HEK293 (cell line): Measurements from ENCODE around the gene DIDO1.

ENCODE experiments used
- CTCF ChIA-PET: fragments of 350-600 bp; formaldehyde crosslinking; extraction: SDS; loops from one replicate; lab custom pipeline; 2021; ENCODE audit warnings: antibody characterized with exemption; lab: Yijun Ruan, JAX
- POLR2A ChIA-PET: fragments of 300-600 bp; formaldehyde crosslinking; extraction: SDS; loops from one replicate; lab custom pipeline; 2020; ENCODE audit warnings: antibody characterized with exemption, inconsistent platforms; lab: Yijun Ruan, JAX
- H3K27ac ChIP-seq: fragments of 200-500 bp; sonication (Bioruptor generic); 2 replicates; pipeline ENCODE4 v1.5.1; 2014; ENCODE audit warnings: low read depth, low read length, control low read depth, inconsistent platforms; ENCODE audit errors: extremely low read depth
- H3K36me3 ChIP-seq, 2 experiments: fragments of 200-500 bp in 1 of 2; sonication (Bioruptor generic) in 1 of 2; 1 replicate in 1 of 2; 2 replicates in 1 of 2; pipeline ENCODE4 v1.5.1; 2014 to 2017; ENCODE audit warnings: inconsistent platforms in 2 of 2, low read length in 2 of 2; ENCODE audit not compliant: control insufficient read depth in 2 of 2, insufficient read depth in 1 of 2
- H3K4me1 ChIP-seq: fragments of 200-500 bp; sonication (Bioruptor generic); 2 replicates; pipeline ENCODE4 v1.5.1; 2014; ENCODE audit warnings: mild to moderate bottlenecking, low read length, inconsistent platforms; ENCODE audit not compliant: control insufficient read depth, insufficient read depth
- H3K4me3 ChIP-seq: 2 replicates; pipeline ENCODE4 v1.5.1; 2011; ENCODE audit warnings: low read depth, mild to moderate bottlenecking, control low read depth, low read length, moderate library complexity
- H3K9me3 ChIP-seq: fragments of 200-500 bp; sonication (Bioruptor generic); 2 replicates; pipeline ENCODE4 v1.5.1; 2014; ENCODE audit warnings: low read depth, low read length, inconsistent platforms; ENCODE audit not compliant: control insufficient read depth, insufficient read depth
- HOXD13 ChIP-seq: sonication (generic); formaldehyde crosslinking; IDR thresholded peaks from 2 replicates; pipeline ENCODE4 v1.8.0; 2022; ENCODE audit warnings: missing genetic modification reagents, borderline replicate concordance
- KLF7 ChIP-seq: fragments of 450-650 bp; formaldehyde crosslinking; IDR thresholded peaks from 2 replicates; pipeline ENCODE4 v1.5.1; 2016; ENCODE audit warnings: missing biosample characterization, missing genetic modification characterization, borderline replicate concordance
- RBAK ChIP-seq: fragments of 450-650 bp; formaldehyde crosslinking; IDR thresholded peaks from 2 replicates; pipeline ENCODE4 v1.5.1; 2016; ENCODE audit warnings: missing biosample characterization, missing genetic modification characterization
- YY1 ChIP-seq: fragments of 450-650 bp; formaldehyde crosslinking; IDR thresholded peaks from 2 replicates; pipeline ENCODE4 v1.5.1; 2018; ENCODE audit warnings: missing biosample characterization, missing genetic modification characterization
- YY2 ChIP-seq: fragments of 450-650 bp; formaldehyde crosslinking; IDR thresholded peaks from 2 replicates; pipeline ENCODE4 v1.5.1; 2016; ENCODE audit warnings: missing biosample characterization, missing genetic modification characterization
- ZBTB1 ChIP-seq: fragments of 450-650 bp; formaldehyde crosslinking; IDR thresholded peaks from 2 replicates; pipeline ENCODE4 v1.5.1; 2016; ENCODE audit warnings: missing biosample characterization, missing genetic modification characterization
- ZBTB8A ChIP-seq: fragments of 450-650 bp; formaldehyde crosslinking; IDR thresholded peaks from 2 replicates; pipeline ENCODE4 v1.5.1; 2016; ENCODE audit warnings: missing biosample characterization, missing genetic modification characterization
- ZEB2 ChIP-seq: fragments of 450-650 bp; formaldehyde crosslinking; IDR thresholded peaks from 2 replicates; pipeline ENCODE4 v1.5.1; 2016; ENCODE audit warnings: missing biosample characterization, missing genetic modification characterization
- ZNF146 ChIP-seq: fragments of 450-650 bp; formaldehyde crosslinking; IDR thresholded peaks from 2 replicates; pipeline ENCODE4 v1.5.1; 2016; ENCODE audit warnings: missing biosample characterization, missing genetic modification characterization
- ZNF174 ChIP-seq: fragments of 450-650 bp; formaldehyde crosslinking; IDR thresholded peaks from 2 replicates; pipeline ENCODE4 v1.5.0; 2017; ENCODE audit warnings: missing biosample characterization, mild to moderate bottlenecking, missing genetic modification characterization
- ZNF175 ChIP-seq: fragments of 450-650 bp; formaldehyde crosslinking; IDR thresholded peaks from 2 replicates; pipeline ENCODE4 v1.5.1; 2016; ENCODE audit warnings: missing biosample characterization, missing genetic modification characterization
- ZNF302 ChIP-seq: fragments of 450-650 bp; formaldehyde crosslinking; IDR thresholded peaks from 2 replicates; pipeline ENCODE4 v1.5.1; 2016; ENCODE audit warnings: missing biosample characterization, missing genetic modification characterization, low read depth
- ZNF341 ChIP-seq: fragments of 450-650 bp; formaldehyde crosslinking; IDR thresholded peaks from 2 replicates; pipeline ENCODE4; 2016; ENCODE audit warnings: low read depth, missing biosample characterization, missing genetic modification characterization
- ZNF37A ChIP-seq: fragments of 450-650 bp; IDR thresholded peaks from 2 replicates; pipeline ENCODE4 v1.5.1; 2018; ENCODE audit warnings: missing biosample characterization, missing genetic modification characterization
- ZNF426 ChIP-seq: fragments of 450-650 bp; formaldehyde crosslinking; IDR thresholded peaks from 2 replicates; pipeline ENCODE4 v1.5.1; 2017; ENCODE audit warnings: missing biosample characterization, missing genetic modification characterization, mild to moderate bottlenecking, inconsistent platforms, moderate library complexity
- ZNF544 ChIP-seq: fragments of 450-650 bp; formaldehyde crosslinking; IDR thresholded peaks from 2 replicates; pipeline ENCODE4 v1.5.0; 2017; ENCODE audit warnings: missing biosample characterization, missing genetic modification characterization
- ZNF610 ChIP-seq: fragments of 450-650 bp; formaldehyde crosslinking; IDR thresholded peaks from 2 replicates; pipeline ENCODE4 v1.5.1; 2016; ENCODE audit warnings: missing biosample characterization, missing genetic modification characterization, borderline replicate concordance
- ZNF624 ChIP-seq: fragments of 450-650 bp; formaldehyde crosslinking; IDR thresholded peaks from 2 replicates; pipeline ENCODE4 v1.5.1; 2017; ENCODE audit warnings: missing biosample characterization, missing genetic modification characterization
- ZNF837 ChIP-seq: fragments of 450-650 bp; formaldehyde crosslinking; IDR thresholded peaks from 2 replicates; pipeline ENCODE4 v1.5.1; 2016; ENCODE audit warnings: missing biosample characterization, missing genetic modification characterization
- ZSCAN30 ChIP-seq: fragments of 450-650 bp; IDR thresholded peaks from 2 replicates; pipeline ENCODE4 v1.5.1; 2018; ENCODE audit warnings: missing biosample characterization, mild to moderate bottlenecking, missing genetic modification characterization, moderate library complexity
- TF ChIP-seq, protein P1 (sequence below): fragments of 450-650 bp; formaldehyde crosslinking; IDR thresholded peaks from 2 replicates; pipeline ENCODE4 v1.5.1; 2017; ENCODE audit warnings: missing biosample characterization, missing genetic modification characterization
- TF ChIP-seq, protein P2 (sequence below): fragments of 450-650 bp; formaldehyde crosslinking; IDR thresholded peaks from 2 replicates; pipeline ENCODE4 v1.5.1; 2016; ENCODE audit warnings: missing biosample characterization, missing genetic modification characterization
- TF ChIP-seq, protein P3 (sequence below): fragments of 450-650 bp; formaldehyde crosslinking; IDR thresholded peaks from 2 replicates; pipeline ENCODE4 v1.5.1; 2017; ENCODE audit warnings: missing biosample characterization, missing genetic modification characterization

DIDO1 gene

DNA sequence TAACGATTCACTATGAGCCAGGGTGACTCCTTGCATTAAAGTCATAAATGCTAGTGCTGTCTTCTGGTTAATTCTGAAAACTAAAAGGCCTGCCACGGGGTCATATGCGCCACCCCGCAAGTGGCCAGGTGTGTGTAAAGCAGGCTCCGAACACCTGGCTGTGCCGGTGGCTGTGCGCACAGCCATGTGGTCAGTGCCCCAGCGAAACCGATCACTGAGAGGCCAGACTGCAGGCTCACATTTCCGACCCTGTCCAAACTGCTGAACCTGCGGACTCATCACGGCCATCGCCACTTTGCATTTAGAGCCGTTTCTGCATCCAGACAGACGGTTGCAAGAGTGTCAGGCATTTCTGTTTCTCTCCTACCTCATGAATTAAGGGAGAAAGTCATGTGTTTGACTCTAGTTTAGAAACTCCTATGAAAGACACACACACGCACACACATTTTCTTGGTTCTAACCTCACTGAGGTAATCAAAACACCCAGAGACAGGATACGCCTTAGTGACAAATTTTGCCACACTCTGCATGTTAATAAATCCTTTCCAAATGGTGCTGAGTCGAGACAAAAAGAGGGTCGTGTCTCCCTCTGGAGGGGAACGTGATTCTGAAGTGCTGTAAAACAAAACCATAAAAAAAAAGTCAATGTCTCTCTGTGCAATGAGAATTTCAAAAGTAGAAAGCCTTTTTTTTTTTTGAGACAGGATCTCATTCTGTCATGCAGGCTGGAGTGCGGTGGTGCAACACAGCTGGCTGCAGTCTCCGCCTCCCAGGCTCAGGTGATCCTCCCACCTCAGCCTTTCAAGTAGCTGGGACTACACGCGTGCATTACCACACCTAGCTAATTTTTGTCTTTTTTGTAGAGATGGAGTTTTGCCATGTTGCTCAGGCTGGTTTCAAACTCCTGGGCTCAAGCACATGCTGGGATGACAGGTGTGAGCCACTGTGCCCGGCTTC is 33.7 kb downstream of the DIDO1 start:
- H3K4me3 ChIP-seq: no peak overlapping the region
- peaks cover 2% of the 10 kb centered on the region; the same call in 1 of the 2 replicates for H3K4me1 ChIP-seq
- ChIA-PET POLR2A (no interaction called here), CTCF (interaction anchor here (0.7 to 2.7 kb wide), 4 partner anchors 15 to 70 kb away, joined by 3 to 14 read pairs (median 3); no protein-coding TSS in a partner anchor)
- H3K9me3 ChIP-seq: no peaks in the 10 kb centered on the region
- no peak for TF ChIP-seq ZNF624 (tag by site-specific recombination)
- TF ChIP-seq, protein P1, sequence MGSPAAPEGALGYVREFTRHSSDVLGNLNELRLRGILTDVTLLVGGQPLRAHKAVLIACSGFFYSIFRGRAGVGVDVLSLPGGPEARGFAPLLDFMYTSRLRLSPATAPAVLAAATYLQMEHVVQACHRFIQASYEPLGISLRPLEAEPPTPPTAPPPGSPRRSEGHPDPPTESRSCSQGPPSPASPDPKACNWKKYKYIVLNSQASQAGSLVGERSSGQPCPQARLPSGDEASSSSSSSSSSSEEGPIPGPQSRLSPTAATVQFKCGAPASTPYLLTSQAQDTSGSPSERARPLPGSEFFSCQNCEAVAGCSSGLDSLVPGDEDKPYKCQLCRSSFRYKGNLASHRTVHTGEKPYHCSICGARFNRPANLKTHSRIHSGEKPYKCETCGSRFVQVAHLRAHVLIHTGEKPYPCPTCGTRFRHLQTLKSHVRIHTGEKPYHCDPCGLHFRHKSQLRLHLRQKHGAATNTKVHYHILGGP (tag by site-specific recombination): no peak
- TF ChIP-seq ZNF426: no peak
- no peak for TF ChIP-seq ZNF146 (tag by site-specific recombination)
- TF ChIP-seq ZNF175 (tag by site-specific recombination): no peak
- TF ChIP-seq ZNF341 (tag by site-specific recombination): no peak
- peaks cover 9 to 100% of the 10 kb centered on the region in 2 experiments; a peak in 2 of 3 replicates for H3K36me3 ChIP-seq
- no peak overlapping the region for H3K27ac ChIP-seq

DNA sequence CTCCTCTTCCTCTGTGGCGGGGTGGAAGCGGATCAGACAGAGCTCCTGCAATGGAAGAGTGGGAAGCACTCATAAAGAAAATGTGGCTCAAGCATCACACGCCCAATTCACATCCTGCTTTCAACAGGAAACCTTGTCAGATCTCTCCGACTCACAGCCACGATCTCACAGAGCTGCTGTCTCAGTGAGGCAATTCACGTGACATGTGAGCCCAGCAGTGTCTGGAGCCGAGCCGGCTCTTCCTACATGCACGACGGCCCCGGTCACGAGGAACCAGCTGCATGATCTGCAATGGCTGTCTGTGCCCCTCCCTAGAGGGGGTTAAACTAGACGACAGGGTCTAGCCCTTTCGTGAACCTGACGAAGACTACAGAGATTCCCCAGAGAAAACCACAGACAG is 35.2 kb downstream of the DIDO1 start:
- ChIA-PET POLR2A (no interaction called here), CTCF (interaction anchor here (0.6 to 2.0 kb wide), 5 partner anchors 8 to 57 kb away, joined by 3 to 7 read pairs (median 4); no protein-coding TSS in a partner anchor)
- H3K36me3 ChIP-seq: peaks cover 9 to 100% of the 10 kb centered on the region in 2 experiments; a peak in 2 of 3 replicates

DNA sequence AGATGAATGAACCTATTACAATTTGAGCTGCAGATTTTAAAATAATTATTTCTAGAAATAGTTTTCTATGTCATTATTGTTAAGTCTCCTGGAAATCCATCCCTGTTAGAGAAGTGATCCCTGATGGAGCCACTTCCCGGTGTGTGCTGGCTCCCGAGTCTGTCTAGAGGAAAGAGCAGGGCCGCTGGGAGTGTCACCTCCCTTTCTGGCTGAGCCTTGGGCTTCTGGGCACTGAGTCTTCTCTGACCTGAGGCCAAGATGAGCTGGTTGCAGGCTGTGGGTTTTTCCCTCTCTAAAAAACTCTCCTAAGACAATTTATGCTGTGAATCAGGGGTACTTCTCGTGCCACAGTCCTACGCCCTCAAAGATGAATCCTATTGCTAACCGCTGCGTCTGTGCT is 35.9 kb downstream of the DIDO1 start:
- ChIA-PET CTCF (interaction anchor here (0.7 to 2.0 kb wide), 3 partner anchors 9 to 68 kb away, joined by 3 to 7 read pairs (median 4); no protein-coding TSS in a partner anchor), POLR2A (interaction anchor here (1.0 kb wide), 1 partner anchor 46 kb away, joined by 3 read pairs; no protein-coding TSS in a partner anchor)
- H3K4me1 ChIP-seq: peaks cover 3% of the 10 kb centered on the region; the same call in 1 of the 2 replicates
- H3K4me3 ChIP-seq: no peak overlapping the region
- H3K27ac ChIP-seq: no peak overlapping the region
- H3K36me3 ChIP-seq: peaks cover 9 to 100% of the 10 kb centered on the region in 2 experiments; a peak in 2 of 3 replicates
- TF ChIP-seq ZNF174 (tag by site-specific recombination) (no peak), ZNF544 (no peak), ZNF302 (no peak), ZNF610 (tag by site-specific recombination) (no peak), ZBTB1 (tag by site-specific recombination) (no peak), ZNF37A (no peak), RBAK (tag by site-specific recombination) (no peak), KLF7 (tag by site-specific recombination) (no peak), HOXD13 (CRISPR knock-in tag) (no peak)
- TF ChIP-seq, protein P2, sequence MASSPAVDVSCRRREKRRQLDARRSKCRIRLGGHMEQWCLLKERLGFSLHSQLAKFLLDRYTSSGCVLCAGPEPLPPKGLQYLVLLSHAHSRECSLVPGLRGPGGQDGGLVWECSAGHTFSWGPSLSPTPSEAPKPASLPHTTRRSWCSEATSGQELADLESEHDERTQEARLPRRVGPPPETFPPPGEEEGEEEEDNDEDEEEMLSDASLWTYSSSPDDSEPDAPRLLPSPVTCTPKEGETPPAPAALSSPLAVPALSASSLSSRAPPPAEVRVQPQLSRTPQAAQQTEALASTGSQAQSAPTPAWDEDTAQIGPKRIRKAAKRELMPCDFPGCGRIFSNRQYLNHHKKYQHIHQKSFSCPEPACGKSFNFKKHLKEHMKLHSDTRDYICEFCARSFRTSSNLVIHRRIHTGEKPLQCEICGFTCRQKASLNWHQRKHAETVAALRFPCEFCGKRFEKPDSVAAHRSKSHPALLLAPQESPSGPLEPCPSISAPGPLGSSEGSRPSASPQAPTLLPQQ (tag by site-specific recombination): no peak
- TF ChIP-seq, protein P3, sequence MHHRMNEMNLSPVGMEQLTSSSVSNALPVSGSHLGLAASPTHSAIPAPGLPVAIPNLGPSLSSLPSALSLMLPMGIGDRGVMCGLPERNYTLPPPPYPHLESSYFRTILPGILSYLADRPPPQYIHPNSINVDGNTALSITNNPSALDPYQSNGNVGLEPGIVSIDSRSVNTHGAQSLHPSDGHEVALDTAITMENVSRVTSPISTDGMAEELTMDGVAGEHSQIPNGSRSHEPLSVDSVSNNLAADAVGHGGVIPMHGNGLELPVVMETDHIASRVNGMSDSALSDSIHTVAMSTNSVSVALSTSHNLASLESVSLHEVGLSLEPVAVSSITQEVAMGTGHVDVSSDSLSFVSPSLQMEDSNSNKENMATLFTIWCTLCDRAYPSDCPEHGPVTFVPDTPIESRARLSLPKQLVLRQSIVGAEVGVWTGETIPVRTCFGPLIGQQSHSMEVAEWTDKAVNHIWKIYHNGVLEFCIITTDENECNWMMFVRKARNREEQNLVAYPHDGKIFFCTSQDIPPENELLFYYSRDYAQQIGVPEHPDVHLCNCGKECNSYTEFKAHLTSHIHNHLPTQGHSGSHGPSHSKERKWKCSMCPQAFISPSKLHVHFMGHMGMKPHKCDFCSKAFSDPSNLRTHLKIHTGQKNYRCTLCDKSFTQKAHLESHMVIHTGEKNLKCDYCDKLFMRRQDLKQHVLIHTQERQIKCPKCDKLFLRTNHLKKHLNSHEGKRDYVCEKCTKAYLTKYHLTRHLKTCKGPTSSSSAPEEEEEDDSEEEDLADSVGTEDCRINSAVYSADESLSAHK (tag by site-specific recombination): no peak
- no peaks in the 10 kb centered on the region for H3K9me3 ChIP-seq

More for the DNA sequence above, 35.2 kb downstream of the DIDO1 start:
- no peak overlapping the region for H3K4me3 ChIP-seq
- no peaks in the 10 kb centered on the region for H3K9me3 ChIP-seq
- H3K27ac ChIP-seq: no peak overlapping the region
- peaks cover 3% of the 10 kb centered on the region; the same call in 1 of the 2 replicates for H3K4me1 ChIP-seq
- TF ChIP-seq ZBTB1 (tag by site-specific recombination) (no peak), KLF7 (tag by site-specific recombination) (no peak), ZEB2 (tag by site-specific recombination) (no peak), YY1 (tag by site-specific recombination) (no peak), ZSCAN30 (tag by site-specific recombination) (no peak), ZBTB8A (tag by site-specific recombination) (no peak), ZNF837 (no peak), YY2 (tag by site-specific recombination) (no peak)
- TF ChIP-seq, protein P3 (tag by site-specific recombination): no peak
- TF ChIP-seq, all 188 proteins: peak for 0
